Gastroesophageal sphincter (tissue), 3 donors: ENCODE results near the gene PPTC7.

Experiments used
- POLR2A ChIP-seq, 2 donors: fragments of 450-650 bp; IDR thresholded peaks; one replicate each; pipeline ENCODE4 v1.6.1; 2017; ENCODE audit warnings: antibody characterized with exemption in 2 of 2, mild to moderate bottlenecking in 2 of 2, moderate library complexity in 1 of 2
- POLR2AphosphoS5 ChIP-seq: sonication (generic); formaldehyde crosslinking; IDR thresholded peaks from one replicate; pipeline ENCODE4 v1.6.1; 2017; ENCODE audit warnings: antibody characterized with exemption
- TF ChIP-seq, protein P1 (sequence below), 4 experiments: fragments of 200-600 bp in 2 of 4; fragments of 450-650 bp in 2 of 4; sonication (generic) in 1 of 4; IDR thresholded peaks; one replicate each; pipeline ENCODE4 v1.5.1; 2017 to 2019; ENCODE audit warnings: antibody characterized with exemption in 4 of 4, mild to moderate bottlenecking in 2 of 4, moderate library complexity in 2 of 4

- TF ChIP-seq POLR2A (IDR thresholded peaks at IDR 0.05), result no peak
- TF ChIP-seq, protein P1, sequence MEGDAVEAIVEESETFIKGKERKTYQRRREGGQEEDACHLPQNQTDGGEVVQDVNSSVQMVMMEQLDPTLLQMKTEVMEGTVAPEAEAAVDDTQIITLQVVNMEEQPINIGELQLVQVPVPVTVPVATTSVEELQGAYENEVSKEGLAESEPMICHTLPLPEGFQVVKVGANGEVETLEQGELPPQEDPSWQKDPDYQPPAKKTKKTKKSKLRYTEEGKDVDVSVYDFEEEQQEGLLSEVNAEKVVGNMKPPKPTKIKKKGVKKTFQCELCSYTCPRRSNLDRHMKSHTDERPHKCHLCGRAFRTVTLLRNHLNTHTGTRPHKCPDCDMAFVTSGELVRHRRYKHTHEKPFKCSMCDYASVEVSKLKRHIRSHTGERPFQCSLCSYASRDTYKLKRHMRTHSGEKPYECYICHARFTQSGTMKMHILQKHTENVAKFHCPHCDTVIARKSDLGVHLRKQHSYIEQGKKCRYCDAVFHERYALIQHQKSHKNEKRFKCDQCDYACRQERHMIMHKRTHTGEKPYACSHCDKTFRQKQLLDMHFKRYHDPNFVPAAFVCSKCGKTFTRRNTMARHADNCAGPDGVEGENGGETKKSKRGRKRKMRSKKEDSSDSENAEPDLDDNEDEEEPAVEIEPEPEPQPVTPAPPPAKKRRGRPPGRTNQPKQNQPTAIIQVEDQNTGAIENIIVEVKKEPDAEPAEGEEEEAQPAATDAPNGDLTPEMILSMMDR (IDR thresholded peaks at IDR 0.05), result peak in 2 of 4 experiments; percentile 2
- TF ChIP-seq POLR2AphosphoS5, result peak; percentile 1
Measured at GRCh38 chr12:110581931-110582275, 1.2 kb downstream of the PPTC7 start.
